Spleen (tissue), 11 donors: Measurements from ENCODE around the gene ADSS2. TPM values are rescaled to one million over a fixed set of nuclear protein-coding genes. Genes with fewer than 3 reads are reported as not detected.

Source experiments
- DNase-seq: peaks from one replicate; pipeline ENCODE4 v3.0.0-alpha.2; 2020
- H3K27ac ChIP-seq, 8 donors: fragments of 200-600 bp; sonication (generic) in 7 of 8; 1 replicate in 4 of 8; 2 replicates in 4 of 8; pipeline versions ENCODE4 v1.5.0 to v1.8.0; 2016 to 2021; ENCODE audit warnings: inconsistent platforms in 4 of 8, mild to moderate bottlenecking in 4 of 8, moderate library complexity in 1 of 8
- H3K27me3 ChIP-seq, 7 donors: fragments of 200-600 bp; sonication (generic) in 6 of 7; replicated peaks in 1 of 7; 1 replicate in 4 of 7; 2 replicates in 3 of 7; pipeline versions ENCODE4 v1.5.0 to v1.8.0; 2016 to 2021; ENCODE audit warnings: inconsistent platforms in 3 of 7, mild to moderate bottlenecking in 1 of 7
- H3K36me3 ChIP-seq, 6 donors: fragments of 200-600 bp; sonication (generic) in 5 of 6; 1 replicate in 4 of 6; 2 replicates in 2 of 6; pipeline versions ENCODE4 v1.5.0 to v1.8.0; 2016 to 2021; ENCODE audit warnings: inconsistent platforms in 2 of 6
- H3K4me1 ChIP-seq, 6 donors: fragments of 200-600 bp; sonication (generic) in 5 of 6; 1 replicate in 3 of 6; 2 replicates in 3 of 6; pipeline versions ENCODE4 v1.5.0 to v1.8.0; 2016 to 2021; ENCODE audit warnings: inconsistent platforms in 3 of 6
- H3K4me3 ChIP-seq, 8 donors: fragments of 200-600 bp; sonication (generic) in 7 of 8; 1 replicate in 4 of 8; 2 replicates in 4 of 8; pipeline versions ENCODE4 v1.5.0 to v1.8.0; 2016 to 2021; ENCODE audit warnings: inconsistent platforms in 4 of 8, mild to moderate bottlenecking in 4 of 8, moderate library complexity in 2 of 8
- H3K9me3 ChIP-seq, 8 donors: fragments of 200-600 bp; sonication (generic) in 7 of 8; 1 replicate in 4 of 8; 2 replicates in 4 of 8; pipeline versions ENCODE4 v1.5.0 to v1.8.0; 2016 to 2021; ENCODE audit warnings: inconsistent platforms in 4 of 8
- CTCF ChIP-seq, 11 experiments: fragments of 200-600 bp in 7 of 11; fragments of 450-650 bp in 4 of 11; sonication (generic) in 4 of 11; IDR thresholded peaks in 8 of 11; conservative IDR thresholded peaks in 3 of 11; 1 replicate in 7 of 11; 2 replicates in 4 of 11; pipeline versions ENCODE4 v1.4.0 to v1.8.0; 2016 to 2021; ENCODE audit warnings: antibody characterized with exemption in 11 of 11, inconsistent platforms in 4 of 11, mild to moderate bottlenecking in 1 of 11
- POLR2A ChIP-seq, 3 donors: fragments of 450-650 bp; IDR thresholded peaks; one replicate each; pipeline ENCODE4 v1.5.1; 2017; ENCODE audit warnings: antibody characterized with exemption in 3 of 3, mild to moderate bottlenecking in 1 of 3
- POLR2AphosphoS5 ChIP-seq, 3 donors: sonication (generic); formaldehyde crosslinking; IDR thresholded peaks; one replicate each; pipeline ENCODE4 v1.5.1; 2017; ENCODE audit warnings: antibody characterized with exemption in 3 of 3
- WGBS, 5 donors: extraction: QIAGEN DNeasy Blood & Tissue Kit in 3 of 5; methylation state at CpG; one replicate each; pipeline versions ENCODE4 v1.1.5 to v1.1.7; 2013 to 2018; 5-methylcytosine and 5-hydroxymethylcytosine counted together
- intact Hi-C: fragments of 100-400 bp; cut with DNase I; formaldehyde crosslinking; loops from one replicate; pipeline ENCODE4 v1.15.0; 2023; ENCODE audit warnings: low total_unique reads
- polyA plus RNA-seq, 3 donors: library from polyadenylated mRNA; stranded (reverse); fragments of 200-250 nt; gene quantifications; one replicate each; pipeline ENCODE4 v1.2.1, GENCODE V29; 2013
- total RNA-seq, 7 donors: library from RNA; depleted of rRNA in 3 of 7; stranded (reverse); fragments of >200 nt in 3 of 7; fragmentation: NEBNext Ultra II Directional in 4 of 7; extraction: Animal tissue kit (Norgen Biotek cat#: 25700) in 4 of 7; gene quantifications; one replicate each; pipeline versions ENCODE4 v1.1.0 to v1.2.1, GENCODE V29; 2016 to 2021
- donor health status: healthy with polysubstance abuse.
- donor health status: DM: no; HTN: no; CAD: no; lungs with moderate emphysema.
- donor health status: DM: no; HTN: no; CAD: no.
- donor health status: Bipolar disorder and iron deficiency.
- donor health status: healthy.
- donor health status: DM: no; HTN: no; CAD: no.
- donor health status: DM: yes; HTN: yes; CAD: no.

ADSS2 gene
- total and polyA plus RNA-seq, 10 donors = 19.9 to 48.6 (median 42.1) TPM

- WGBS, 5 donors = 18 to 44% (median 19%) methylated on average over 24 to 61 of the region's 61 CpGs
- DNase-seq = peak; percentile 96
- intact Hi-C loops = no loop called here
- Histone ChIP-seq H3K36me3 (no peaks in the 10 kb centered on the region), H3K27ac (peak within 1 kb of the TSS; percentile 83 to 91 (median 88)), H3K4me1 (peaks cover 7 to 18% (median 9%) of the 10 kb centered on the region in 6 donors), H3K4me3 (peak within 1 kb of the TSS; percentile 53 to 73 (median 58)), H3K27me3 (no peaks in the 10 kb centered on the region), H3K9me3 (peaks cover 0 to 5% (median 4%) of the 10 kb centered on the region in 8 donors)
- TF ChIP-seq POLR2A (IDR thresholded peaks at IDR 0.05) (peak in 1 of 3 donors; percentile 60), POLR2AphosphoS5 (IDR thresholded peaks at IDR 0.05) (peak; percentile 81 to 90 (median 87)), CTCF (IDR thresholded peaks at IDR 0.05 in 8 of 11, conservative IDR thresholded peaks at IDR 0.05 in 3 of 11) (no peak)
These were observed 9.7 kb upstream of the ADSS2 start, which contains the start of gene CATSPERE for GRCh38 chr1:244461245-244462071. Gene CATSPERE, plus strand, starts transcription at chr1:244461273. Its CDS starts 157 bp downstream, at chr1:244461430.

GRCh38 chr1:244460197-244460596 is 8.5 kb upstream of the ADSS2 start:
- intact Hi-C loops = no loop called here
- no peaks in the 10 kb centered on the region for H3K36me3 ChIP-seq
- no peak for DNase-seq

GRCh38 chr1:244458781-244459180 is 7.1 kb upstream of the ADSS2 start:
- no peak for DNase-seq
- Histone ChIP-seq H3K27ac (no peak overlapping the region), H3K4me3 (no peak overlapping the region), H3K36me3 (no peaks in the 10 kb centered on the region), H3K27me3 (no peaks in the 10 kb centered on the region), H3K4me1 (peaks cover 7 to 18% (median 9%) of the 10 kb centered on the region in 6 donors), H3K9me3 (peaks cover 0 to 5% (median 4%) of the 10 kb centered on the region in 8 donors)
- WGBS, 5 donors = 98 to 100% (median 99%) methylated on average over 4 of the region's 4 CpGs
- TF ChIP-seq POLR2A (IDR thresholded peaks at IDR 0.05) (no peak), CTCF (IDR thresholded peaks at IDR 0.05 in 8 of 11, conservative IDR thresholded peaks at IDR 0.05 in 3 of 11) (no peak), POLR2AphosphoS5 (IDR thresholded peaks at IDR 0.05) (no peak)
- intact Hi-C loops = loop anchor here (5.0 kb wide), 1 partner anchor 194 kb away; the partner anchor contains the start of gene DESI2

More at GRCh38 chr1:244460197-244460596, 8.5 kb upstream of the ADSS2 start:
- peak overlapping the region in 1 of 8 donors; percentile 73 for H3K4me3 ChIP-seq
- TF ChIP-seq POLR2A (IDR thresholded peaks at IDR 0.05) = no peak
- no peak for TF ChIP-seq POLR2AphosphoS5 (IDR thresholded peaks at IDR 0.05)
- TF ChIP-seq CTCF (IDR thresholded peaks at IDR 0.05 in 8 of 11, conservative IDR thresholded peaks at IDR 0.05 in 3 of 11) = no peak
- H3K27me3 ChIP-seq = no peaks in the 10 kb centered on the region
- peaks cover 7 to 18% (median 9%) of the 10 kb centered on the region in 6 donors for H3K4me1 ChIP-seq
- 88 to 98% (median 95%) methylated on average over 4 of the region's 4 CpGs for WGBS, 5 donors
- H3K27ac ChIP-seq = peak overlapping the region in 4 of 8 donors; percentile 88 to 91 (median 88)
- peaks cover 0 to 5% (median 4%) of the 10 kb centered on the region in 8 donors for H3K9me3 ChIP-seq

GRCh38 chr1:244456586-244456985 is 4.9 kb upstream of the ADSS2 start:
- peaks cover 0 to 5% (median 4%) of the 10 kb centered on the region in 8 donors for H3K9me3 ChIP-seq
- intact Hi-C loops = loop anchor here (5.0 kb wide), 1 partner anchor 196 kb away; the partner anchor contains the start of gene DESI2
- peaks cover 10 to 22% (median 17%) of the 10 kb centered on the region in 6 donors for H3K4me1 ChIP-seq
- no peak overlapping the region for H3K4me3 ChIP-seq
- DNase-seq = no peak
- H3K27me3 ChIP-seq = no peaks in the 10 kb centered on the region
- 92 to 96% (median 95%) methylated on average over 1 of the region's 1 CpG for WGBS, 5 donors
- TF ChIP-seq POLR2A (IDR thresholded peaks at IDR 0.05) = no peak
- no peak for TF ChIP-seq CTCF (IDR thresholded peaks at IDR 0.05 in 8 of 11, conservative IDR thresholded peaks at IDR 0.05 in 3 of 11)
- no peak for TF ChIP-seq POLR2AphosphoS5 (IDR thresholded peaks at IDR 0.05)
- H3K36me3 ChIP-seq = no peaks in the 10 kb centered on the region
- no peak overlapping the region for H3K27ac ChIP-seq
